ENCODE data around the gene DCLRE1C.
"Not testable (repeated sequence)": the region's sequence is repeated elsewhere in the genome, so short reads cannot be mapped to it uniquely, and the experiment has no call there.

GRCh38 chr10:14938971-14939370, 14.9 kb downstream of the DCLRE1C start:
- not testable (repeated sequence) for TF ChIP-seq CTCF, POLR2A (IDR thresholded peaks at IDR 0.05)
